Caco-2 (cell line): ENCODE data around the gene ODAD2. TPM values are rescaled to one million over a fixed set of nuclear protein-coding genes. Genes with fewer than 3 reads are reported as not detected.

Experiments
- BruUV-seq: library from RNA; stranded (reverse); fragments of 400-500 nt; replicated peaks from 2 replicates; lab custom pipeline; 2021; lab: Mats Ljungman, UMichigan
- CTCF ChIA-PET: fragments of 300-600 bp; sonication (Branson Sonifier 250); formaldehyde crosslinking; loops from one replicate; lab custom pipeline; 2022; ENCODE audit warnings: antibody characterized with exemption; lab: Charles Lee
- POLR2A ChIA-PET: fragments of 300-600 bp; sonication (Branson Sonifier 250); formaldehyde crosslinking; loops from one replicate; lab custom pipeline; 2022; ENCODE audit warnings: antibody characterized with exemption; lab: Charles Lee
- DNase-seq, 2 experiments: peaks; one replicate each; pipeline versions ENCODE4 v3.0.0 to v3.0.0-alpha.2; 2020 to 2022
- H3K27me3 ChIP-seq: replicated peaks from 2 replicates; pipeline ENCODE4 v1.6.0; 2011; ENCODE audit warnings: low read length; ENCODE audit not compliant: control insufficient read depth, insufficient read depth
- H3K36me3 ChIP-seq: 2 replicates; pipeline ENCODE4 v1.5.1; 2011; ENCODE audit warnings: low read length; ENCODE audit not compliant: control insufficient read depth, insufficient read depth
- H3K4me1 ChIP-seq: fragments of 250-450 bp; sonication (Bioruptor Pico); 2 replicates; pipeline ENCODE4 v1.5.1; 2020; ENCODE audit warnings: mild to moderate bottlenecking
- H3K4me3 ChIP-seq: 2 replicates; pipeline ENCODE4 v1.5.1; 2011; ENCODE audit warnings: low read depth, mild to moderate bottlenecking, control low read depth, low read length
- H3K9me3 ChIP-seq: fragments of 250-450 bp; sonication (Bioruptor Pico); 2 replicates; pipeline ENCODE4 v1.5.1; 2020; ENCODE audit warnings: mild to moderate bottlenecking, moderate library complexity
- H3K27ac Mint-ChIP-seq: one replicate; pipeline ENCODE4 v1.8.0; 2022; ENCODE audit warnings: mixed read lengths; ENCODE audit not compliant: unreplicated experiment
- H3K27me3 Mint-ChIP-seq: one replicate; pipeline ENCODE4 v1.8.0; 2022; ENCODE audit warnings: mixed read lengths; ENCODE audit not compliant: insufficient read depth, unreplicated experiment
- H3K36me3 Mint-ChIP-seq: one replicate; pipeline ENCODE4 v1.8.0; 2022; ENCODE audit warnings: mild to moderate bottlenecking, mixed read lengths; ENCODE audit not compliant: insufficient read depth, unreplicated experiment
- H3K4me1 Mint-ChIP-seq: one replicate; pipeline ENCODE4 v1.8.0; 2022; ENCODE audit warnings: low read depth, mixed read lengths; ENCODE audit not compliant: unreplicated experiment
- H3K4me3 Mint-ChIP-seq: one replicate; pipeline ENCODE4 v1.8.0; 2022; ENCODE audit warnings: mild to moderate bottlenecking, moderate library complexity, mixed read lengths; ENCODE audit not compliant: unreplicated experiment
- H3K9me3 Mint-ChIP-seq: one replicate; pipeline ENCODE4 v1.8.0; 2022; ENCODE audit warnings: mixed read lengths; ENCODE audit not compliant: unreplicated experiment
- intact Hi-C: fragments of 100-400 bp; cut with micrococcal nuclease; formaldehyde crosslinking; loops from one replicate; pipeline ENCODE4 v1.10.0; 2022; ENCODE audit not compliant: unreplicated experiment
- total RNA-seq: library from RNA; stranded (reverse); gene quantifications from 2 replicates; pipeline ENCODE4 v1.2.3, GENCODE V29; 2022
- TF ChIP-seq, protein P1 (sequence below), 2 experiments: fragments of 200-600 bp in 1 of 2; IDR thresholded peaks; 1 replicate in 1 of 2; 2 replicates in 1 of 2; pipeline versions ENCODE4 v1.5.1 to v1.8.0; 2011 to 2022; ENCODE audit warnings: antibody characterized with exemption in 1 of 2, control low read depth in 1 of 2, inconsistent platforms in 1 of 2, low read depth in 1 of 2, low read length in 1 of 2, mild to moderate bottlenecking in 1 of 2, moderate library complexity in 1 of 2; ENCODE audit not compliant: insufficient read depth in 1 of 2, severe bottlenecking in 1 of 2, unreplicated experiment in 1 of 2

The ODAD2 gene
- total RNA-seq, 1 experiment from 2014 or later = not detected

- H3K4me3 Mint-ChIP-seq = no peak overlapping the region
- H3K27ac Mint-ChIP-seq = no peak overlapping the region
- no peak for DNase-seq
These were observed 178.9 kb downstream of the ODAD2 start for GRCh38 chr10:27819781-27820531.

GRCh38 chr10:27816320-27816719, 182.6 kb downstream of the ODAD2 start:
- no peaks in the 10 kb centered on the region for H3K36me3 ChIP-seq
- no peak for DNase-seq
- no peaks in the 10 kb centered on the region for H3K27me3 ChIP-seq
- H3K27me3 Mint-ChIP-seq = peaks cover 3% of the 10 kb centered on the region
- H3K27ac Mint-ChIP-seq = no peak overlapping the region
- ChIA-PET CTCF (no interaction called here), POLR2A (no interaction called here)
- no peak overlapping the region for H3K4me3 ChIP-seq
- H3K9me3 ChIP-seq = no peaks in the 10 kb centered on the region
- H3K9me3 Mint-ChIP-seq = no peaks in the 10 kb centered on the region
- TF ChIP-seq, protein P1, sequence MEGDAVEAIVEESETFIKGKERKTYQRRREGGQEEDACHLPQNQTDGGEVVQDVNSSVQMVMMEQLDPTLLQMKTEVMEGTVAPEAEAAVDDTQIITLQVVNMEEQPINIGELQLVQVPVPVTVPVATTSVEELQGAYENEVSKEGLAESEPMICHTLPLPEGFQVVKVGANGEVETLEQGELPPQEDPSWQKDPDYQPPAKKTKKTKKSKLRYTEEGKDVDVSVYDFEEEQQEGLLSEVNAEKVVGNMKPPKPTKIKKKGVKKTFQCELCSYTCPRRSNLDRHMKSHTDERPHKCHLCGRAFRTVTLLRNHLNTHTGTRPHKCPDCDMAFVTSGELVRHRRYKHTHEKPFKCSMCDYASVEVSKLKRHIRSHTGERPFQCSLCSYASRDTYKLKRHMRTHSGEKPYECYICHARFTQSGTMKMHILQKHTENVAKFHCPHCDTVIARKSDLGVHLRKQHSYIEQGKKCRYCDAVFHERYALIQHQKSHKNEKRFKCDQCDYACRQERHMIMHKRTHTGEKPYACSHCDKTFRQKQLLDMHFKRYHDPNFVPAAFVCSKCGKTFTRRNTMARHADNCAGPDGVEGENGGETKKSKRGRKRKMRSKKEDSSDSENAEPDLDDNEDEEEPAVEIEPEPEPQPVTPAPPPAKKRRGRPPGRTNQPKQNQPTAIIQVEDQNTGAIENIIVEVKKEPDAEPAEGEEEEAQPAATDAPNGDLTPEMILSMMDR (IDR thresholded peaks at IDR 0.05; ENCODE audit: insufficient read depth in 1 of 2, low read depth in 1 of 2, low read length in 1 of 2, severe bottlenecking in 1 of 2, unreplicated experiment in 1 of 2) = no peak
- no peak overlapping the region for H3K4me3 Mint-ChIP-seq
- H3K36me3 Mint-ChIP-seq = no peaks in the 10 kb centered on the region
- no peaks in the 10 kb centered on the region for H3K4me1 ChIP-seq
- BruUV-seq = no TSS peak
- no peaks in the 10 kb centered on the region for H3K4me1 Mint-ChIP-seq
- intact Hi-C loops = no loop called here

More at GRCh38 chr10:27819781-27820531, 178.9 kb downstream of the ODAD2 start:
- Histone ChIP-seq H3K4me3 (no peak overlapping the region), H3K9me3 (no peaks in the 10 kb centered on the region), H3K27me3 (0 out of 2 replicates have a peak, but pooled peaks cover 1% of the 10 kb centered on the region), H3K4me1 (no peaks in the 10 kb centered on the region), H3K36me3 (no peaks in the 10 kb centered on the region)
- Mint-ChIP-seq H3K27me3 (peaks cover 5% of the 10 kb centered on the region), H3K9me3 (no peaks in the 10 kb centered on the region), H3K36me3 (no peaks in the 10 kb centered on the region), H3K4me1 (no peaks in the 10 kb centered on the region)
- no TSS peak for BruUV-seq
- ChIA-PET POLR2A (no interaction called here), CTCF (interaction anchor here (0.7 kb wide), 1 partner anchor 182 kb away, joined by 5 read pairs; no protein-coding TSS in a partner anchor)
- intact Hi-C loops = no loop called here
- TF ChIP-seq, protein P1 (IDR thresholded peaks at IDR 0.05; ENCODE audit: insufficient read depth in 1 of 2, low read depth in 1 of 2, low read length in 1 of 2, severe bottlenecking in 1 of 2, unreplicated experiment in 1 of 2) = no peak

DNA sequence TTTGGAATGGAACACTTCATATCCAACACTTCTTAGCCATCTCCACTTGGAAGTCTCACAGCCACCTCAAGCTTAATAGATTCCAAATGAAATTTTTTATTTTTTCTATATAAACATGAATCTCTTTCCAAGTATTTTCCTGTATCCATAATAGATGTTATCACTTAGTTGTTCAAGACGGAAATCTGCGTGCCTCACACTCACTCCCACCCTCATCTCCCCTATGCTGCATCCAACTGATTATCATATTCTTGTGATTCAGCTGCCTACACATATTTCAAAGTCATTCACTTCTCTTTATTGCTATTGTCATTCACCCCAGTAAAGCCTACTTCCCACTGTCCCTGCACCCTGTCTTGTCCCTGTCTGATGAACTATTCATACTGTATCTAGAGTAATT, 183.0 kb downstream of the ODAD2 start:
- DNase-seq = no peak
- no peaks in the 10 kb centered on the region for H3K4me1 ChIP-seq
- Mint-ChIP-seq H3K27ac (no peak overlapping the region), H3K4me1 (no peaks in the 10 kb centered on the region), H3K9me3 (no peaks in the 10 kb centered on the region), H3K27me3 (peaks cover 4% of the 10 kb centered on the region), H3K4me3 (no peak overlapping the region), H3K36me3 (no peaks in the 10 kb centered on the region)
- no peak overlapping the region for H3K4me3 ChIP-seq
- intact Hi-C loops = no loop called here
- CTCF ChIA-PET = no interaction called here
- TF ChIP-seq, protein P1 (IDR thresholded peaks at IDR 0.05; ENCODE audit: insufficient read depth in 1 of 2, low read depth in 1 of 2, low read length in 1 of 2, severe bottlenecking in 1 of 2, unreplicated experiment in 1 of 2) = no peak
- POLR2A ChIA-PET = no interaction called here
- no peaks in the 10 kb centered on the region for H3K9me3 ChIP-seq
- no TSS peak for BruUV-seq
- no peaks in the 10 kb centered on the region for H3K27me3 ChIP-seq
- H3K36me3 ChIP-seq = no peaks in the 10 kb centered on the region
